22Rv1 (cell line): Measurements from ENCODE around the gene SEMA3C.
A peak's percentile ranks its signal among the peaks of the same experiment; 100 is the strongest.

Experiments used
- H3K27ac ChIP-seq: fragments of 450-650 bp; 2 replicates; pipeline ENCODE4 v1.5.1; 2017
- CTCF ChIP-seq: fragments of 450-650 bp; IDR thresholded peaks from 2 replicates; pipeline ENCODE4 v1.5.1; 2017; ENCODE audit warnings: mild to moderate bottlenecking
- ZFX ChIP-seq: fragments of 450-650 bp; IDR thresholded peaks from 2 replicates; pipeline ENCODE4 v1.6.1; 2017; ENCODE audit warnings: antibody characterized with exemption, borderline replicate concordance

The SEMA3C gene

GRCh38 chr7:80705130-80705781, 213.6 kb downstream of the SEMA3C start:
- no peak for TF ChIP-seq CTCF
- no peak for TF ChIP-seq ZFX
- no peak overlapping the region for H3K27ac ChIP-seq

GRCh38 chr7:80703272-80703671, 215.6 kb downstream of the SEMA3C start:
- TF ChIP-seq CTCF: no peak
- TF ChIP-seq ZFX: no peak

GRCh38 chr7:80699721-80700256, 219.1 kb downstream of the SEMA3C start:
- no peak for TF ChIP-seq CTCF
- no peak for TF ChIP-seq ZFX
- no peak overlapping the region for H3K27ac ChIP-seq

More at GRCh38 chr7:80703272-80703671, 215.6 kb downstream of the SEMA3C start:
- no peak overlapping the region for H3K27ac ChIP-seq

GRCh38 chr7:80699045-80699638, 219.7 kb downstream of the SEMA3C start:
- no peak overlapping the region for H3K27ac ChIP-seq
- TF ChIP-seq CTCF (peak; percentile 84), ZFX (no peak)
